Immature natural killer cell (primary cell): ENCODE data around the gene LRRFIP1. TPM values are rescaled to one million over a fixed set of nuclear protein-coding genes. Genes with fewer than 3 reads are reported as not detected.
A peak's percentile ranks its signal among the peaks of the same experiment; 100 is the strongest.

Experiments used
- DNase-seq, 3 donors: peaks; one replicate each; pipeline ENCODE4 v3.0.0; 2022; ENCODE audit warnings: mixed read lengths in 1 of 3
- H3K27ac Mint-ChIP-seq, 6 donors: one replicate each; pipeline ENCODE4 v1.8.0; 2020; ENCODE audit warnings: mixed read lengths in 6 of 6, mild to moderate bottlenecking in 5 of 6, inconsistent platforms in 4 of 6, moderate library complexity in 3 of 6
- H3K27me3 Mint-ChIP-seq, 3 donors: one replicate each; pipeline ENCODE4 v1.8.0; 2020 to 2021; ENCODE audit warnings: low read depth in 3 of 3, mild to moderate bottlenecking in 3 of 3, mixed read lengths in 3 of 3, moderate library complexity in 3 of 3, inconsistent platforms in 1 of 3
- H3K36me3 Mint-ChIP-seq, 3 donors: one replicate each; pipeline ENCODE4 v1.8.0; 2020; ENCODE audit warnings: mixed read lengths in 3 of 3, inconsistent platforms in 2 of 3, mild to moderate bottlenecking in 2 of 3
- H3K4me1 Mint-ChIP-seq, 2 donors: one replicate each; pipeline ENCODE4 v1.8.0; 2020; ENCODE audit warnings: inconsistent platforms in 2 of 2, mild to moderate bottlenecking in 2 of 2, mixed read lengths in 2 of 2, moderate library complexity in 1 of 2
- H3K4me3 Mint-ChIP-seq, 5 donors: one replicate each; pipeline ENCODE4 v1.8.0; 2020; ENCODE audit warnings: mild to moderate bottlenecking in 5 of 5, mixed read lengths in 5 of 5, inconsistent platforms in 3 of 5, moderate library complexity in 3 of 5
- H3K9me3 Mint-ChIP-seq, 6 donors: one replicate each; pipeline ENCODE4 v1.8.0; 2020; ENCODE audit warnings: mild to moderate bottlenecking in 6 of 6, mixed read lengths in 6 of 6, inconsistent platforms in 4 of 6, moderate library complexity in 3 of 6
- polyA plus RNA-seq, 3 donors: library from polyadenylated mRNA; unstranded; fragments of 300-500 nt; fragmentation: Illumina TruSeq; gene quantifications; one replicate each; pipeline ENCODE4 v1.2.3, GENCODE V29; 2021

The LRRFIP1 gene
- polyA plus RNA-seq, 3 donors from 2014 or later: 62.5 to 137 (median 80.0) TPM

GRCh38 chr2:237724811-237725478 lies 97.6 kb downstream of the LRRFIP1 start:
- Mint-ChIP-seq H3K27ac (peak overlapping the region; percentile 7 to 79 (median 48)), H3K9me3 (no peaks in the 10 kb centered on the region), H3K36me3 (peaks cover 0 to 5% (median 3%) of the 10 kb centered on the region in 3 donors), H3K4me1 (peaks cover 64 to 92% of the 10 kb centered on the region in 2 donors), H3K27me3 (peaks cover 0 to 23% (median 11%) of the 10 kb centered on the region in 3 donors), H3K4me3 (no peak overlapping the region)
- no peak for DNase-seq

- H3K4me1 Mint-ChIP-seq: peaks cover 69 to 96% of the 10 kb centered on the region in 2 donors
- H3K36me3 Mint-ChIP-seq: peaks cover 0 to 5% (median 3%) of the 10 kb centered on the region in 3 donors
Observed at GRCh38 chr2:237725661-237726060, 98.3 kb downstream of the LRRFIP1 start.

GRCh38 chr2:237726401-237726830 lies 99.0 kb downstream of the LRRFIP1 start:
- Mint-ChIP-seq H3K36me3 (peaks cover 0 to 3% (median 0%) of the 10 kb centered on the region in 3 donors), H3K4me3 (no peak overlapping the region), H3K27ac (peak overlapping the region in 5 of 6 donors; percentile 30 to 63 (median 34))

More at GRCh38 chr2:237725661-237726060, 98.3 kb downstream of the LRRFIP1 start:
- Mint-ChIP-seq H3K27me3 (peaks cover 0 to 27% (median 5%) of the 10 kb centered on the region in 3 donors), H3K4me3 (no peak overlapping the region), H3K9me3 (no peaks in the 10 kb centered on the region), H3K27ac (peak overlapping the region in 4 of 6 donors; percentile 4 to 79 (median 42))
- no peak for DNase-seq

GRCh38 chr2:237727363-237727762 lies 100.0 kb downstream of the LRRFIP1 start:
- H3K36me3 Mint-ChIP-seq: no peaks in the 10 kb centered on the region
- H3K4me3 Mint-ChIP-seq: no peak overlapping the region
- H3K27me3 Mint-ChIP-seq: peaks cover 0 to 22% (median 5%) of the 10 kb centered on the region in 3 donors
- peak overlapping the region in 3 of 6 donors; percentile 33 to 44 (median 39) for H3K27ac Mint-ChIP-seq
- DNase-seq: no peak
- peaks cover 77 to 96% of the 10 kb centered on the region in 2 donors for H3K4me1 Mint-ChIP-seq
- H3K9me3 Mint-ChIP-seq: no peaks in the 10 kb centered on the region

More at GRCh38 chr2:237726401-237726830, 99.0 kb downstream of the LRRFIP1 start:
- peaks cover 77 to 96% of the 10 kb centered on the region in 2 donors for H3K4me1 Mint-ChIP-seq
- DNase-seq: no peak
- H3K9me3 Mint-ChIP-seq: no peaks in the 10 kb centered on the region
- H3K27me3 Mint-ChIP-seq: peaks cover 0 to 28% (median 5%) of the 10 kb centered on the region in 3 donors

- Mint-ChIP-seq H3K27ac (peak overlapping the region in 5 of 6 donors; percentile 2 to 69 (median 68)), H3K4me3 (peak overlapping the region in 1 of 5 donors; percentile 42), H3K9me3 (no peaks in the 10 kb centered on the region), H3K27me3 (peaks cover 0 to 18% (median 2%) of the 10 kb centered on the region in 3 donors), H3K36me3 (no peaks in the 10 kb centered on the region), H3K4me1 (peaks cover 75 to 91% of the 10 kb centered on the region in 2 donors)
- DNase-seq: no peak
Observed at GRCh38 chr2:237729681-237730475, 102.5 kb downstream of the LRRFIP1 start.

GRCh38 chr2:237731663-237732062 lies 104.3 kb downstream of the LRRFIP1 start:
- H3K4me3 Mint-ChIP-seq: peak overlapping the region in 2 of 5 donors; percentile 43 to 49
- H3K36me3 Mint-ChIP-seq: peaks cover 0 to 3% (median 0%) of the 10 kb centered on the region in 3 donors
- no peaks in the 10 kb centered on the region for H3K9me3 Mint-ChIP-seq
- DNase-seq: peak in 1 of 3 donors; percentile 25
- peaks cover 67 to 88% of the 10 kb centered on the region in 2 donors for H3K4me1 Mint-ChIP-seq
- H3K27me3 Mint-ChIP-seq: peaks cover 0 to 15% (median 2%) of the 10 kb centered on the region in 3 donors
- peak overlapping the region; percentile 32 to 81 (median 70) for H3K27ac Mint-ChIP-seq

- Mint-ChIP-seq H3K4me1 (peaks cover 63 to 85% of the 10 kb centered on the region in 2 donors), H3K27ac (peak overlapping the region; percentile 6 to 81 (median 13)), H3K4me3 (peak overlapping the region in 4 of 5 donors; percentile 5 to 61 (median 54)), H3K9me3 (no peaks in the 10 kb centered on the region), H3K36me3 (peaks cover 0 to 3% (median 0%) of the 10 kb centered on the region in 3 donors), H3K27me3 (peaks cover 0 to 11% (median 2%) of the 10 kb centered on the region in 3 donors)
- DNase-seq: no peak
Observed at GRCh38 chr2:237732070-237732469, 104.7 kb downstream of the LRRFIP1 start.

- Mint-ChIP-seq H3K27me3 (peaks cover 0 to 11% (median 2%) of the 10 kb centered on the region in 3 donors), H3K4me1 (peaks cover 61 to 80% of the 10 kb centered on the region in 2 donors), H3K4me3 (peak overlapping the region; percentile 14 to 77 (median 33)), H3K36me3 (peaks cover 0 to 5% (median 2%) of the 10 kb centered on the region in 3 donors), H3K27ac (peak overlapping the region in 5 of 6 donors; percentile 61 to 89 (median 81)), H3K9me3 (no peaks in the 10 kb centered on the region)
- peak in 1 of 3 donors; percentile 12 for DNase-seq
Observed at GRCh38 chr2:237732790-237733381, 105.5 kb downstream of the LRRFIP1 start.

GRCh38 chr2:237733677-237734300 lies 106.4 kb downstream of the LRRFIP1 start:
- Mint-ChIP-seq H3K27ac (peak overlapping the region; percentile 61 to 89 (median 83)), H3K27me3 (peaks cover 0 to 7% (median 6%) of the 10 kb centered on the region in 3 donors), H3K9me3 (no peaks in the 10 kb centered on the region), H3K4me3 (peak overlapping the region in 1 of 5 donors; percentile 77), H3K4me1 (peaks cover 61 to 83% of the 10 kb centered on the region in 2 donors), H3K36me3 (peaks cover 0 to 7% (median 3%) of the 10 kb centered on the region in 3 donors)
- DNase-seq: no peak

GRCh38 chr2:237734905-237735623 lies 107.7 kb downstream of the LRRFIP1 start:
- H3K27me3 Mint-ChIP-seq: peaks cover 0 to 5% (median 4%) of the 10 kb centered on the region in 3 donors

GRCh38 chr2:237735798-237736197 lies 108.4 kb downstream of the LRRFIP1 start:
- H3K9me3 Mint-ChIP-seq: no peaks in the 10 kb centered on the region
- peaks cover 0 to 8% (median 3%) of the 10 kb centered on the region in 3 donors for H3K27me3 Mint-ChIP-seq
- no peak overlapping the region for H3K4me3 Mint-ChIP-seq
- H3K27ac Mint-ChIP-seq: peak overlapping the region in 3 of 6 donors; percentile 11 to 54 (median 20)
- peaks cover 57 to 82% of the 10 kb centered on the region in 2 donors for H3K4me1 Mint-ChIP-seq
- H3K36me3 Mint-ChIP-seq: peaks cover 0 to 10% (median 7%) of the 10 kb centered on the region in 3 donors
- no peak for DNase-seq

More at GRCh38 chr2:237734905-237735623, 107.7 kb downstream of the LRRFIP1 start:
- peaks cover 59 to 84% of the 10 kb centered on the region in 2 donors for H3K4me1 Mint-ChIP-seq
- H3K36me3 Mint-ChIP-seq: peaks cover 0 to 10% (median 7%) of the 10 kb centered on the region in 3 donors
- H3K4me3 Mint-ChIP-seq: no peak overlapping the region
- no peaks in the 10 kb centered on the region for H3K9me3 Mint-ChIP-seq
- no peak for DNase-seq
- H3K27ac Mint-ChIP-seq: peak overlapping the region in 3 of 6 donors; percentile 11 to 62 (median 28)

- H3K4me3 Mint-ChIP-seq: no peak overlapping the region
- peaks cover 0 to 8% (median 3%) of the 10 kb centered on the region in 3 donors for H3K27me3 Mint-ChIP-seq
- peaks cover 52 to 80% of the 10 kb centered on the region in 2 donors for H3K4me1 Mint-ChIP-seq
- no peaks in the 10 kb centered on the region for H3K9me3 Mint-ChIP-seq
- peak overlapping the region in 2 of 6 donors; percentile 45 to 55 for H3K27ac Mint-ChIP-seq
- peaks cover 0 to 10% (median 7%) of the 10 kb centered on the region in 3 donors for H3K36me3 Mint-ChIP-seq
- no peak for DNase-seq
Observed at GRCh38 chr2:237736783-237737182, 109.4 kb downstream of the LRRFIP1 start.
